Endothelial cell of umbilical vein (primary cell): ENCODE measurements around the gene CYP46A1.

Experiments used
- EZH2 ChIP-seq: IDR thresholded peaks from 2 replicates; pipeline ENCODE4 v1.6.1; 2012; ENCODE audit warnings: borderline replicate concordance, low read depth, mild to moderate bottlenecking, moderate library complexity, low read length, inconsistent platforms; ENCODE audit not compliant: severe bottlenecking
- GATA2 ChIP-seq: IDR thresholded peaks from 2 replicates; pipeline ENCODE4 v1.7.0; 2011; ENCODE audit warnings: low read depth, mild to moderate bottlenecking, moderate library complexity, mixed read lengths, low read length; ENCODE audit not compliant: insufficient read length, insufficient read depth
- JUN ChIP-seq: IDR thresholded peaks from 2 replicates; pipeline ENCODE4 v1.6.1; 2011; ENCODE audit warnings: borderline replicate concordance, low read depth; ENCODE audit not compliant: insufficient read length, insufficient read depth
- MYC ChIP-seq: IDR thresholded peaks from one replicate; pipeline ENCODE4 v1.6.1; 2011; ENCODE audit warnings: mild to moderate bottlenecking, low read depth, low read length
- POLR2A ChIP-seq: IDR thresholded peaks from 2 replicates; pipeline ENCODE4 v1.6.1; 2012; ENCODE audit warnings: low read depth, mild to moderate bottlenecking, control low read depth, low read length
- POLR2AphosphoS5 ChIP-seq: IDR thresholded peaks from 2 replicates; pipeline ENCODE4 v1.6.1; 2012; ENCODE audit warnings: low read depth, mild to moderate bottlenecking, control low read depth, low read length, moderate library complexity; ENCODE audit not compliant: insufficient read depth
- TF ChIP-seq, protein P1 (sequence below), 2 donors: IDR thresholded peaks; 1 replicate in 1 of 2; 2 replicates in 1 of 2; pipeline ENCODE4 v1.5.1; 2011; ENCODE audit warnings: low read length in 2 of 2, mild to moderate bottlenecking in 2 of 2, moderate library complexity in 2 of 2, control low read depth in 1 of 2, inconsistent platforms in 1 of 2, low read depth in 1 of 2; ENCODE audit not compliant: insufficient read depth in 1 of 2; ENCODE audit errors: extremely low read depth in 1 of 2
- TF ChIP-seq, protein P2 (sequence below): IDR thresholded peaks from 2 replicates; pipeline ENCODE4 v1.6.1; 2011; ENCODE audit not compliant: insufficient read depth, insufficient read length

DNA sequence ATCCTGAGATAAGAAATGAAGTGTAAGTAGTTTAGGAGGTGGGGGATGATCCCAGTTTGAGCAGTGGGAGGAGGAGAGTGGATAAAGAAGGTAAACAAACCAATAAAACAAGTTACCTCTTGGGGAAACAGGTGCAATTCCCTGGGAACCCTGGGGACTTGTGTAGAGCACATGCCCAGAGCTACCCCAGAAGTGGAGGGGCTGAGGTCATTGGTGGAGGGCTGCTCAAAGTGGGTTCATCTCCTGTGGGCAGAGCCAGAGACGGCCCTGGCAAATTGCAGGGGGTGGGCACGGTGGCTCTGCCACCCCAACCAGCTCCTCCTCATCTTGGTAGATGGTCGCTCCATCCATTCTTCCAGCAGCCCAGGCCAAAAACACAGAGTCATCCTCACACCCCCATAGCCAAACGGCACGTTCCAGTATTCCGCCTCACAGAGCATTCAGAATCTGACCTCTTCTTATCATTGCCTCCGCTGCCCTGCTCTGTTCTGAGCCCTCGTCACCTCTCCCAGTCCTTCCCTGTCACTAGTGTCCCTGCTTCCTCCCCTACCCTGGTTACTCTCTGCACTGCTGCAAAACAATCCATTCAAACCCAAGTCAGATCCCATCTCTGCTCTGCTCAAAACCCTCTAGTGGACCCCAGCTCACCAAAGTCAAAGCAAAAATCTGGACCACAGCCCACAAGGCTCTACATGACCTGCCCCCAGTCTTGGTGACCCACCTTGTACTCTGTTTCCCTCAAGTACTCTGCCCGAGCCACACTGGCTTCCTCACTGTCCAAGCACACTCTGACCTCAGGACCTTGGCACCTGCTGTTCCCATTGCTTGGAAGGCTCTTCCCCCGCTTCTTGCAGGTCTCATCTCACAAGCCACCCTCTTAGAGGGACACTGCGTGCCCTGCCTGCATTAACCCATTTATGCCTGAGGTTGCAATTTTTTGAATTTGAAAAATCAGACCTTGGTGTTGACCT is 5.5 kb downstream of the CYP46A1 start:
- TF ChIP-seq, protein P1, sequence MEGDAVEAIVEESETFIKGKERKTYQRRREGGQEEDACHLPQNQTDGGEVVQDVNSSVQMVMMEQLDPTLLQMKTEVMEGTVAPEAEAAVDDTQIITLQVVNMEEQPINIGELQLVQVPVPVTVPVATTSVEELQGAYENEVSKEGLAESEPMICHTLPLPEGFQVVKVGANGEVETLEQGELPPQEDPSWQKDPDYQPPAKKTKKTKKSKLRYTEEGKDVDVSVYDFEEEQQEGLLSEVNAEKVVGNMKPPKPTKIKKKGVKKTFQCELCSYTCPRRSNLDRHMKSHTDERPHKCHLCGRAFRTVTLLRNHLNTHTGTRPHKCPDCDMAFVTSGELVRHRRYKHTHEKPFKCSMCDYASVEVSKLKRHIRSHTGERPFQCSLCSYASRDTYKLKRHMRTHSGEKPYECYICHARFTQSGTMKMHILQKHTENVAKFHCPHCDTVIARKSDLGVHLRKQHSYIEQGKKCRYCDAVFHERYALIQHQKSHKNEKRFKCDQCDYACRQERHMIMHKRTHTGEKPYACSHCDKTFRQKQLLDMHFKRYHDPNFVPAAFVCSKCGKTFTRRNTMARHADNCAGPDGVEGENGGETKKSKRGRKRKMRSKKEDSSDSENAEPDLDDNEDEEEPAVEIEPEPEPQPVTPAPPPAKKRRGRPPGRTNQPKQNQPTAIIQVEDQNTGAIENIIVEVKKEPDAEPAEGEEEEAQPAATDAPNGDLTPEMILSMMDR (IDR thresholded peaks at IDR 0.05; ENCODE audit: extremely low read depth in 1 of 2, insufficient read depth in 1 of 2, low read depth in 1 of 2, low read length in 2 of 2) = no peak
- TF ChIP-seq JUN (no peak), POLR2A (no peak), POLR2AphosphoS5 (no peak), EZH2 (no peak), MYC (no peak), GATA2 (no peak)
- TF ChIP-seq, protein P2, sequence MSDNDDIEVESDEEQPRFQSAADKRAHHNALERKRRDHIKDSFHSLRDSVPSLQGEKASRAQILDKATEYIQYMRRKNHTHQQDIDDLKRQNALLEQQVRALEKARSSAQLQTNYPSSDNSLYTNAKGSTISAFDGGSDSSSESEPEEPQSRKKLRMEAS = no peak
